Sigmoid colon (tissue), 4 donors: ENCODE measurements around the gene ZFP36L2.

Experiments used
- POLR2A ChIP-seq, 2 donors: fragments of 450-650 bp; IDR thresholded peaks; one replicate each; pipeline ENCODE4 v1.6.1; 2016; ENCODE audit warnings: antibody characterized with exemption in 2 of 2, mild to moderate bottlenecking in 2 of 2, moderate library complexity in 2 of 2
- POLR2AphosphoS5 ChIP-seq, 4 donors: sonication (generic); formaldehyde crosslinking; IDR thresholded peaks; one replicate each; pipeline ENCODE4 v1.6.1; 2017; ENCODE audit warnings: antibody characterized with exemption in 4 of 4
- TF ChIP-seq, protein P1 (sequence below), 4 experiments: fragments of 450-650 bp in 3 of 4; fragments of 200-600 bp in 1 of 4; IDR thresholded peaks; one replicate each; pipeline ENCODE4 v1.5.1; 2016 to 2019; ENCODE audit warnings: antibody characterized with exemption in 4 of 4, mild to moderate bottlenecking in 3 of 4, moderate library complexity in 2 of 4

DNA sequence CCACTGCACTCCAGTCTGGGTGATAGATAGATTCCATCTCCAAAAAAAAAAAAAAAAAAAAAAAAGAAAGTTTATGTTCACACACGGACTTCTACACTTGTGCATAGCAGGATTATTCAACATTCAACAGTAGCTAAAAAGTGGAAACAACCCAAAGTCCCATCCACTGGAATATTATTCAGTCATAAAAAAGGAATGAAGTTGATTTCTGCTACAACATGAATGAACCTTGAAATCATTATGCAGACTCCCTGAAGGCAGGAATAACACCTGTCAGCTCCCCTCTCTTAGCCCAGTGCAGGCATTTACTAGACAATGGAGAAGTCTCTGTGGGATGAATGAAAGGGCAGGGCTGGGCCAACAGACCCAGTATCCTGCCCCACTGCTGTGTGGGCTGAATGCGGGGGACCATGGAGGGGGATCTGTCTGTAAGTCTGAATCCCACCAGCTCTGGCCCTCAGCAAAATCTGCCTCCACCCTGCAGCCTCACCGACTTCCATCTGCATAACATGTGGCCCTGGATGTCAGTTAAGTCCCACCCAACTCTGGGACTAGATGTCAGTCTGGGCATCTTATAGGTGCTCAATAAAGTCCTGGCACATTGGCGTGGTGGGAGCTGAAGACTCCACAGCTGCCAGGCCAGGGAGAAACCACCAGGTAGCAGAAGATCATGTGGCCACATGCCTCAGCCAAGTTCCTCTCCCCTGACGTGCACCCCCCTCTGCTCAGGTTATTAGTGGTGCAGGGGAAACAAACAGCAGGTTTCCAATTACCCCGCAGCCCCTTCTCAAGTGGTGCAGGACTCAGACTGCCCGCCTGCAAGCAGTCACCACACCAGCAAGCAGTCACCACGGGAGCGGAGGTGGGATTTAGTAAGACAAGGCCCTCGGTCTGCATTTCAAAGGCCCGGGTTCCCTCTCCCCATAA, 8.9 kb downstream of the ZFP36L2 start:
- no peak for TF ChIP-seq POLR2A (IDR thresholded peaks at IDR 0.05)
- TF ChIP-seq, protein P1, sequence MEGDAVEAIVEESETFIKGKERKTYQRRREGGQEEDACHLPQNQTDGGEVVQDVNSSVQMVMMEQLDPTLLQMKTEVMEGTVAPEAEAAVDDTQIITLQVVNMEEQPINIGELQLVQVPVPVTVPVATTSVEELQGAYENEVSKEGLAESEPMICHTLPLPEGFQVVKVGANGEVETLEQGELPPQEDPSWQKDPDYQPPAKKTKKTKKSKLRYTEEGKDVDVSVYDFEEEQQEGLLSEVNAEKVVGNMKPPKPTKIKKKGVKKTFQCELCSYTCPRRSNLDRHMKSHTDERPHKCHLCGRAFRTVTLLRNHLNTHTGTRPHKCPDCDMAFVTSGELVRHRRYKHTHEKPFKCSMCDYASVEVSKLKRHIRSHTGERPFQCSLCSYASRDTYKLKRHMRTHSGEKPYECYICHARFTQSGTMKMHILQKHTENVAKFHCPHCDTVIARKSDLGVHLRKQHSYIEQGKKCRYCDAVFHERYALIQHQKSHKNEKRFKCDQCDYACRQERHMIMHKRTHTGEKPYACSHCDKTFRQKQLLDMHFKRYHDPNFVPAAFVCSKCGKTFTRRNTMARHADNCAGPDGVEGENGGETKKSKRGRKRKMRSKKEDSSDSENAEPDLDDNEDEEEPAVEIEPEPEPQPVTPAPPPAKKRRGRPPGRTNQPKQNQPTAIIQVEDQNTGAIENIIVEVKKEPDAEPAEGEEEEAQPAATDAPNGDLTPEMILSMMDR (IDR thresholded peaks at IDR 0.05) = no peak
- peak in 1 of 4 donors; percentile 7 for TF ChIP-seq POLR2AphosphoS5 (IDR thresholded peaks at IDR 0.05)
